H1 (cell line): ENCODE data around the gene LAMTOR4. TPM values are rescaled to one million over a fixed set of nuclear protein-coding genes. Genes with fewer than 3 reads are reported as not detected.

Source experiments
- BACH1 ChIP-seq: IDR thresholded peaks from 2 replicates; pipeline ENCODE4 v1.6.1; 2012; ENCODE audit warnings: low read length, improper control_type of control experiment
- CBX5 ChIP-seq: fragments of 300-800, 300-1000 bp; sonication (generic); IDR thresholded peaks from 2 replicates; pipeline ENCODE4 v1.7.1; 2016; ENCODE audit warnings: antibody characterized with exemption, low read length, low read depth
- CHD2 ChIP-seq: IDR thresholded peaks from 2 replicates; pipeline ENCODE4 v1.6.1; 2012; ENCODE audit warnings: low read length, improper control_type of control experiment
- EGR1 ChIP-seq: IDR thresholded peaks from 2 replicates; pipeline ENCODE4 v1.6.1; 2011; ENCODE audit warnings: low read depth, low read length, borderline replicate concordance
- HDAC6 ChIP-seq: IDR thresholded peaks from one replicate; pipeline ENCODE4 v1.7.1; 2012; ENCODE audit warnings: low read depth, mild to moderate bottlenecking, inconsistent platforms, low read length, moderate library complexity
- NRF1 ChIP-seq: IDR thresholded peaks from 2 replicates; pipeline ENCODE4 v1.6.1; 2011; ENCODE audit warnings: mild to moderate bottlenecking, low read depth, low read length, improper control_type of control experiment
- PHF8 ChIP-seq: fragments of 200-600 bp; sonication (generic); conservative IDR thresholded peaks from 2 replicates; pipeline ENCODE4 v1.7.1; 2012; ENCODE audit warnings: low read depth, mild to moderate bottlenecking, inconsistent platforms, low read length, moderate library complexity
- POLR2A ChIP-seq, 2 experiments: IDR thresholded peaks; 1 replicate in 1 of 2; 2 replicates in 1 of 2; pipeline ENCODE4 v1.6.1; 2011; ENCODE audit warnings: low read depth in 2 of 2, low read length in 2 of 2, mild to moderate bottlenecking in 2 of 2; ENCODE audit errors: control extremely low read depth in 1 of 2
- POU5F1 ChIP-seq: IDR thresholded peaks from 2 replicates; pipeline ENCODE4 v1.6.1; 2011; ENCODE audit warnings: low read depth, mild to moderate bottlenecking, low read length, moderate library complexity
- SAP30 ChIP-seq: fragments of 300-600 bp; sonication (generic); IDR thresholded peaks from 2 replicates; pipeline ENCODE4 v1.7.1; 2012; ENCODE audit warnings: low read length, moderate library complexity, mild to moderate bottlenecking, inconsistent platforms; ENCODE audit not compliant: insufficient read depth, insufficient replicate concordance
- SP4 ChIP-seq: IDR thresholded peaks from 2 replicates; pipeline ENCODE4 v1.6.1; 2012; ENCODE audit warnings: low read length, inconsistent platforms
- TAF7 ChIP-seq: optimal IDR thresholded peaks from 2 replicates; pipeline ENCODE3; 2011; ENCODE audit warnings: low read depth, mild to moderate bottlenecking, inconsistent platforms, low read length, moderate library complexity, borderline replicate concordance
- YY1 ChIP-seq: IDR thresholded peaks from 2 replicates; pipeline ENCODE4 v1.6.1; 2011; ENCODE audit warnings: low read depth, mild to moderate bottlenecking, low read length
- polyA plus RNA-seq, 7 experiments: library from polyadenylated mRNA; depleted of rRNA in 3 of 7; stranded (reverse) in 5 of 7; unstranded in 2 of 7; fragments of >200 nt in 5 of 7; fragments of 200-250 nt in 2 of 7; gene quantifications; 1 replicate in 5 of 7; 2 replicates in 1 of 7; 4 replicates in 1 of 7; pipeline versions ENCODE4 v1.2.1 to v1.2.3, GENCODE V29; 2011 to 2013; ENCODE audit warnings: missing spikeins in 2 of 7, mixed read lengths in 2 of 7
- total RNA-seq: library from RNA; stranded (reverse); fragmentation: NEBNext Ultra II Directional; extraction: Animal tissue kit (Norgen Biotek cat#: 25700); gene quantifications from 2 replicates; pipeline ENCODE4 v1.2.1, GENCODE V29; 2021
- TF ChIP-seq, protein P1 (sequence below): IDR thresholded peaks from 2 replicates; pipeline ENCODE4 v1.6.1; 2011; ENCODE audit warnings: low read depth, mild to moderate bottlenecking, low read length; ENCODE audit not compliant: insufficient read depth

Gene LAMTOR4
- total and polyA plus RNA-seq, 2 of the 8 experiments (the other 6 are each of a cell fraction or from before 2014, with no cell fraction given): 153 to 622 TPM

DNA sequence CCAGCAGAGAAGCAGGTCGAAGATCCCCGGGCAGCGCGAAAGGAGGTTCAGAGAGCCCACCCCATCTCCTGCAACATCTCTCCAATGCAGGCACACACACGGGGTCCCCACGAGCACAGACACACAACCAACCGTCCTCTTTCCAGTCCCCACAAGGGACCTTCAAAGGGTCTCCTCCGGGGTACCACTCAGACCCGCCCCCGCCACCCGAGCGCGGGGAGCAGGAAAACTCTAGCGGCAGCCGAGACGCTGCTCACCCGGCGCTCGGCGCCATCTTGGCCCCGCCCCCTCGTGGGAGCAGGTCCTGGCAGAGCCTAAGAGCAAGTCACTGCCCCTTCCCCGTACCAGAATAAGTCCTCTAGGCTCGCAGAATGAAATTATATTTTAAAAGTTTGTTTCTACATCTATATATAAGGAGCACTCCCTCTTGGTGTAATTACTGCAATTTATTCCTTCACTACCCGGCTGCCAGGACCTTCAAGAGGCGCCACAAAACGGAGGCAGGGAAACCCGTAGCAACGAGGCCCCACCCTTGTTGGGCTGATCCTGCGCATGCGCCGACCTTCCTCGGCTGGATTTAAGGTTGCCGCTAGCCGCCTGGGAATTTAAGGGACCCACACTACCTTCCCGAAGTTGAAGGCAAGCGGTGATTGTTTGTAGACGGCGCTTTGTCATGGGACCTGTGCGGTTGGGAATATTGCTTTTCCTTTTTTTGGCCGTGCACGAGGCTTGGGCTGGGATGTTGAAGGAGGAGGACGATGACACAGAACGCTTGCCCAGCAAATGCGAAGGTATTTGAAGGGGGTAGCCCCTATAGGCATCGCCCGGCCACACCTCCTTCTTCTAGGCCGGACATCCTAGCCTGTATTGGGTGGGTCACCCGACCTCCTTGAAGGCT is 29.4 kb upstream of the LAMTOR4 start, which contains the start of the genes CNPY4 and TAF6 (continued):
- peak; percentile 99 for TF ChIP-seq TAF7
- TF ChIP-seq POLR2A (IDR thresholded peaks at IDR 0.05; ENCODE audit: control extremely low read depth in 1 of 2, low read depth in 2 of 2, low read length in 2 of 2): peak; percentile 54 to 66; a peak in 2 of 3 replicates
- TF ChIP-seq, protein P1, sequence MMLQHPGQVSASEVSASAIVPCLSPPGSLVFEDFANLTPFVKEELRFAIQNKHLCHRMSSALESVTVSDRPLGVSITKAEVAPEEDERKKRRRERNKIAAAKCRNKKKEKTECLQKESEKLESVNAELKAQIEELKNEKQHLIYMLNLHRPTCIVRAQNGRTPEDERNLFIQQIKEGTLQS: no peak
- TF ChIP-seq PHF8: peak; percentile 91
- TF ChIP-seq NRF1: peak; percentile 87
- TF ChIP-seq POU5F1: no peak
- no peak for TF ChIP-seq CBX5
- TF ChIP-seq HDAC6: no peak
- peak; percentile 35; the same call in 1 of the 2 replicates for TF ChIP-seq EGR1
- no peak for TF ChIP-seq BACH1
- peak; percentile 94 for TF ChIP-seq SAP30
- peak; percentile 74; the same call in 1 of the 2 replicates for TF ChIP-seq SP4
- TF ChIP-seq CHD2: peak; percentile 45; the same call in 1 of the 2 replicates
- peak; percentile 99 for TF ChIP-seq YY1
